GM18526 (cell line): ENCODE results near the gene RPS19BP1.

Experiments
- POLR2A ChIP-seq: IDR thresholded peaks from 3 replicates; pipeline ENCODE4 v1.6.1; 2011; ENCODE audit not compliant: insufficient read length; ENCODE audit errors: extremely low read depth

RPS19BP1 gene

GRCh38 chr22:39491696-39492095 lies 40.9 kb downstream of the RPS19BP1 start:
- no peak for TF ChIP-seq POLR2A

GRCh38 chr22:39490966-39491680 lies 41.4 kb downstream of the RPS19BP1 start:
- TF ChIP-seq POLR2A: no peak

- no peak for TF ChIP-seq POLR2A
Observed at GRCh38 chr22:39490135-39490798, 42.3 kb downstream of the RPS19BP1 start.

- TF ChIP-seq POLR2A: no peak
Observed at GRCh38 chr22:39489094-39490068, 43.2 kb downstream of the RPS19BP1 start.

- no peak for TF ChIP-seq POLR2A
Observed at GRCh38 chr22:39488563-39489083, 43.9 kb downstream of the RPS19BP1 start.

GRCh38 chr22:39487826-39488520 lies 44.6 kb downstream of the RPS19BP1 start:
- no peak for TF ChIP-seq POLR2A

- no peak for TF ChIP-seq POLR2A
Observed at GRCh38 chr22:39486951-39487825, 45.4 kb downstream of the RPS19BP1 start.

GRCh38 chr22:39482768-39483167 lies 49.8 kb downstream of the RPS19BP1 start:
- TF ChIP-seq POLR2A: no peak

- TF ChIP-seq POLR2A: no peak
Observed at GRCh38 chr22:39481595-39481994, 51.0 kb downstream of the RPS19BP1 start.

- TF ChIP-seq POLR2A: no peak
Observed at GRCh38 chr22:39481054-39481453, 51.5 kb downstream of the RPS19BP1 start.

GRCh38 chr22:39480557-39480956 lies 52.0 kb downstream of the RPS19BP1 start:
- no peak for TF ChIP-seq POLR2A

- TF ChIP-seq POLR2A: no peak
Observed at GRCh38 chr22:39479254-39479653, 53.3 kb downstream of the RPS19BP1 start.
